SH-SY5Y (cell line): ENCODE data around the gene TPR.

ENCODE experiments used
- GATA2 ChIP-seq: IDR thresholded peaks from 2 replicates; pipeline ENCODE4 v1.6.1; 2011; ENCODE audit warnings: mild to moderate bottlenecking, low read depth, low read length
- GATA3 ChIP-seq: IDR thresholded peaks from 2 replicates; pipeline ENCODE4 v1.6.1; 2011; ENCODE audit warnings: low read depth, mild to moderate bottlenecking, low read length, moderate library complexity

GRCh38 chr1:186283374-186283773 lies 91.7 kb downstream of the TPR start:
- TF ChIP-seq GATA2: no peak
- no peak for TF ChIP-seq GATA3
